HepG2 (cell line): ENCODE results near the gene IFI30. TPM values are rescaled to one million over a fixed set of nuclear protein-coding genes. Genes with fewer than 3 reads are reported as not detected.

Experiments
- ARNT ChIP-seq: fragments of 450-650 bp; IDR thresholded peaks from 2 replicates; pipeline ENCODE4 v1.6.1; 2017
- ELF1 ChIP-seq: sonication (generic); formaldehyde crosslinking; IDR thresholded peaks from 2 replicates; pipeline ENCODE4 v1.4.0; 2020; ENCODE audit warnings: missing genetic modification reagents
- FOXP1 ChIP-seq, 2 experiments: fragments of 450-650 bp in 1 of 2; IDR thresholded peaks; 2 replicates each; pipeline ENCODE4 v1.6.1; 2017 to 2018; ENCODE audit warnings: antibody characterized with exemption in 1 of 2
- GPN1 ChIP-seq: sonication (generic); formaldehyde crosslinking; IDR thresholded peaks from 2 replicates; pipeline ENCODE4 v1.5.1; 2020; ENCODE audit warnings: missing genetic modification reagents, borderline replicate concordance
- GTF2F1 ChIP-seq: fragments of 150-350 bp; IDR thresholded peaks from 2 replicates; pipeline ENCODE4 v1.6.1; 2014; ENCODE audit warnings: low read length
- HCFC1 ChIP-seq: fragments of 150-350 bp; IDR thresholded peaks from 2 replicates; pipeline ENCODE4 v1.6.1; 2014; ENCODE audit warnings: low read depth, low read length
- HIVEP1 ChIP-seq: sonication (generic); formaldehyde crosslinking; IDR thresholded peaks from 2 replicates; pipeline ENCODE4 v1.4.0; 2020; ENCODE audit warnings: mild to moderate bottlenecking, missing genetic modification reagents
- HNRNPLL ChIP-seq: fragments of 200-400 bp; formaldehyde crosslinking; IDR thresholded peaks from 2 replicates; pipeline ENCODE4 v1.6.1; 2017; ENCODE audit warnings: mild to moderate bottlenecking, low read depth, low read length; ENCODE audit not compliant: poor library complexity, severe bottlenecking
- MED1 ChIP-seq: sonication (generic); formaldehyde crosslinking; IDR thresholded peaks from 2 replicates; pipeline ENCODE4 v1.4.0; 2020; ENCODE audit warnings: missing genetic modification reagents
- NFYB ChIP-seq: sonication (generic); formaldehyde crosslinking; IDR thresholded peaks from 2 replicates; pipeline ENCODE4 v1.4.0; 2020; ENCODE audit warnings: missing genetic modification reagents
- PHF21A ChIP-seq: sonication (generic); formaldehyde crosslinking; IDR thresholded peaks from 2 replicates; pipeline ENCODE4 v1.5.0; 2020; ENCODE audit warnings: mild to moderate bottlenecking, missing genetic modification reagents
- SALL1 ChIP-seq: sonication (generic); formaldehyde crosslinking; IDR thresholded peaks from 2 replicates; pipeline ENCODE4 v1.8.0; 2022; ENCODE audit warnings: mild to moderate bottlenecking, missing genetic modification reagents
- SMC3 ChIP-seq: IDR thresholded peaks from 2 replicates; pipeline ENCODE4 v1.6.1; 2011; ENCODE audit warnings: low read length, improper control_type of control experiment
- TBX2 ChIP-seq: sonication (generic); formaldehyde crosslinking; IDR thresholded peaks from 2 replicates; pipeline ENCODE4 v1.5.0; 2020; ENCODE audit warnings: missing genetic modification reagents, mild to moderate bottlenecking, borderline replicate concordance
- TEAD3 ChIP-seq: optimal IDR thresholded peaks from 2 replicates; pipeline ENCODE3; 2016; ENCODE audit warnings: borderline replicate concordance
- TOPORS ChIP-seq: sonication (generic); formaldehyde crosslinking; IDR thresholded peaks from 2 replicates; pipeline ENCODE4 v1.8.0; 2023; ENCODE audit warnings: mild to moderate bottlenecking, missing genetic modification reagents
- ZBTB42 ChIP-seq: sonication (generic); formaldehyde crosslinking; IDR thresholded peaks from 2 replicates; pipeline ENCODE4 v1.5.0; 2020; ENCODE audit warnings: mild to moderate bottlenecking, missing genetic modification reagents
- ZBTB7A ChIP-seq: sonication (generic); formaldehyde crosslinking; IDR thresholded peaks from 2 replicates; pipeline ENCODE4 v1.8.0; 2022; ENCODE audit warnings: mild to moderate bottlenecking, missing genetic modification reagents
- ZFX ChIP-seq: sonication (generic); formaldehyde crosslinking; IDR thresholded peaks from 2 replicates; pipeline ENCODE4 v1.4.0; 2020; ENCODE audit warnings: mild to moderate bottlenecking, low read depth, missing genetic modification reagents, moderate library complexity
- ZNF253 ChIP-seq: sonication (generic); formaldehyde crosslinking; IDR thresholded peaks from 2 replicates; pipeline ENCODE4 v1.8.0; 2022; ENCODE audit warnings: mild to moderate bottlenecking, missing genetic modification reagents, borderline replicate concordance
- ZNF264 ChIP-seq: sonication (generic); formaldehyde crosslinking; IDR thresholded peaks from 2 replicates; pipeline ENCODE4 v1.4.0; 2020; ENCODE audit warnings: missing genetic modification reagents
- ZNF550 ChIP-seq: sonication (generic); formaldehyde crosslinking; IDR thresholded peaks from 2 replicates; pipeline ENCODE4 v1.4.0; 2020; ENCODE audit warnings: mild to moderate bottlenecking, missing genetic modification reagents, borderline replicate concordance
- ZNF563 ChIP-seq: sonication (generic); formaldehyde crosslinking; IDR thresholded peaks from 2 replicates; pipeline ENCODE4 v1.8.0; 2022; ENCODE audit warnings: mild to moderate bottlenecking, moderate library complexity, missing genetic modification reagents
- polyA plus RNA-seq, 8 experiments: library from polyadenylated mRNA; depleted of rRNA in 3 of 8; stranded (reverse) in 7 of 8; unstranded in 1 of 8; fragments of >200 nt; fragmentation: Illumina TruSeq in 4 of 8; extraction: Trizol in 4 of 8; gene quantifications; 2 replicates each; pipeline versions ENCODE4 v1.2.1 to v1.2.3, GENCODE V29; 2011 to 2016; ENCODE audit warnings: low read depth in 4 of 8, missing spikeins in 1 of 8, mixed read lengths in 1 of 8; ENCODE audit not compliant: insufficient read depth in 1 of 8
- total RNA-seq, 5 experiments: library from RNA; depleted of rRNA; stranded (reverse); fragments of >200 nt; fragmentation: Illumina TruSeq; extraction: Trizol; gene quantifications; 2 replicates each; pipeline ENCODE4 v1.2.3, GENCODE V29; 2016; ENCODE audit warnings: low read depth in 1 of 5
- TF ChIP-seq, protein P1 (sequence below): IDR thresholded peaks from 2 replicates; pipeline ENCODE4 v1.6.1; 2012; ENCODE audit warnings: low read depth, low read length, improper control_type of control experiment
- TF ChIP-seq, protein P2 (sequence below): sonication (generic); formaldehyde crosslinking; IDR thresholded peaks from 2 replicates; pipeline ENCODE4 v1.4.0; 2020; ENCODE audit warnings: missing genetic modification reagents
- TF ChIP-seq, protein P3 (sequence below): fragments of 450-650 bp; IDR thresholded peaks from 2 replicates; pipeline ENCODE4 v1.6.1; 2016

IFI30 gene
- total and polyA plus RNA-seq, 2 of the 13 experiments (the other 11 are each of a cell fraction or from before 2014, with no cell fraction given): 25.0 to 79.4 TPM

DNA sequence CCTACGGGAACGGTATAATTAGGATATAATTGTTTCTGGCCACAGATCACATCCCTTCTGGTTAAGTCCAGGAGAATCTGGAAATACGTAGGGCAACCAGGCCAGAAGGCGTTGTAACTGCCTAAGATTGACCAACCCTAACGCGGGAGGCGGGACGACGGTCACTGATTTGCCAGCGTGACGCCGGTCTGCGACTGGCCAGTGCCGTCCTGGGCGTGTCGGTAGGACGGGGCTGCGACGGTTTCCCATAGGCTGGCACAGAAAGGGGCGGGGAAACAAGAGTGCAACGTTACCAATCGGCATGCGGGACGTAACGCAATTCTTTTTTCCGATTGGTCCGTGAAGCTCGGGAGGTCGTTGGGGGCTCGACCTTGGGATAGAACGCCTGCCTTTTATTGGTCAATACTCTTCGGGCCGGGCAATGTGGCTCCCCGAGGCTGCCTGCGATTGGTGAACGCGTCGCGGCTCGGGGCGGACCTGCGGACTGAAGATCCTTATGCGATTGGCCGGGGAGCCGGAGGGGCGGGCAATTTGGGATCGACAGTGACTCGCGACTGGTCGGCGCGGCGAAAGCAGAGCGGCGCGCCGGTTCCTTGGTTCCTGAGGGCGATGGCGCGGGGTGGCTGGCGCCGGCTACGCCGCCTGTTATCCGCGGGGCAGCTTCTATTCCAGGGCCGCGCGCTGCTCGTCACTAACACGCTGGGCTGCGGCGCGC lies 19.2 kb downstream of the IFI30 start, which contains the start of gene MPV17L2 (continued):
- TF ChIP-seq PHF21A (CRISPR knock-in tag) (peak; percentile 94), SALL1 (CRISPR knock-in tag) (no peak), TBX2 (CRISPR knock-in tag) (peak; percentile 44; the same call in 1 of the 2 replicates), FOXP1 (IDR thresholded peaks at IDR 0.05) (no peak), FOXP1 (CRISPR knock-in tag; IDR thresholded peaks at IDR 0.05) (no peak), ZNF550 (CRISPR knock-in tag) (no peak), HCFC1 (no peak; the same call in 1 of the 2 replicates), ARNT (no peak), MED1 (CRISPR knock-in tag) (no peak; the same call in 1 of the 2 replicates), HNRNPLL (peak; percentile 50), ZNF253 (CRISPR knock-in tag) (no peak), SMC3 (no peak), TEAD3 (CRISPR knock-in tag) (no peak), ZFX (CRISPR knock-in tag) (peak; percentile 81), ZNF264 (CRISPR knock-in tag) (0 out of 2 replicates have a peak, but pooled peaks have one; percentile 30), ZNF563 (CRISPR knock-in tag) (no peak; the same call in 1 of the 2 replicates), ELF1 (CRISPR knock-in tag) (no peak), ZBTB42 (CRISPR knock-in tag) (no peak), TOPORS (CRISPR knock-in tag) (peak; percentile 47; the same call in 1 of the 2 replicates), GPN1 (no peak), HIVEP1 (CRISPR knock-in tag) (no peak), ZBTB7A (CRISPR knock-in tag) (no peak), GTF2F1 (no peak), NFYB (peak; percentile 98)
- TF ChIP-seq, protein P1, sequence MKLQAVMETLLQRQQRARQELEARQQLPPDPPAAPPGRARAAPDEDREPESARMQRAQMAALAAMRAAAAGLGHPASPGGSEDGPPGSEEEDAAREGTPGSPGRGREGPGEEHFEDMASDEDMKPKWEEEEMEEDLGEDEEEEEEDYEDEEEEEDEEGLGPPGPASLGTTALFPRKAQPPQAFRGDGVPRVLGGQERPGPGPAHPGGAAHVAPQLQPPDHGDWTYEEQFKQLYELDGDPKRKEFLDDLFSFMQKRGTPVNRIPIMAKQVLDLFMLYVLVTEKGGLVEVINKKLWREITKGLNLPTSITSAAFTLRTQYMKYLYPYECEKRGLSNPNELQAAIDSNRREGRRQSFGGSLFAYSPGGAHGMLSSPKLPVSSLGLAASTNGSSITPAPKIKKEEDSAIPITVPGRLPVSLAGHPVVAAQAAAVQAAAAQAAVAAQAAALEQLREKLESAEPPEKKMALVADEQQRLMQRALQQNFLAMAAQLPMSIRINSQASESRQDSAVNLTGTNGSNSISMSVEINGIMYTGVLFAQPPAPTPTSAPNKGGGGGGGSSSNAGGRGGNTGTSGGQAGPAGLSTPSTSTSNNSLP: no peak
- TF ChIP-seq, protein P2, sequence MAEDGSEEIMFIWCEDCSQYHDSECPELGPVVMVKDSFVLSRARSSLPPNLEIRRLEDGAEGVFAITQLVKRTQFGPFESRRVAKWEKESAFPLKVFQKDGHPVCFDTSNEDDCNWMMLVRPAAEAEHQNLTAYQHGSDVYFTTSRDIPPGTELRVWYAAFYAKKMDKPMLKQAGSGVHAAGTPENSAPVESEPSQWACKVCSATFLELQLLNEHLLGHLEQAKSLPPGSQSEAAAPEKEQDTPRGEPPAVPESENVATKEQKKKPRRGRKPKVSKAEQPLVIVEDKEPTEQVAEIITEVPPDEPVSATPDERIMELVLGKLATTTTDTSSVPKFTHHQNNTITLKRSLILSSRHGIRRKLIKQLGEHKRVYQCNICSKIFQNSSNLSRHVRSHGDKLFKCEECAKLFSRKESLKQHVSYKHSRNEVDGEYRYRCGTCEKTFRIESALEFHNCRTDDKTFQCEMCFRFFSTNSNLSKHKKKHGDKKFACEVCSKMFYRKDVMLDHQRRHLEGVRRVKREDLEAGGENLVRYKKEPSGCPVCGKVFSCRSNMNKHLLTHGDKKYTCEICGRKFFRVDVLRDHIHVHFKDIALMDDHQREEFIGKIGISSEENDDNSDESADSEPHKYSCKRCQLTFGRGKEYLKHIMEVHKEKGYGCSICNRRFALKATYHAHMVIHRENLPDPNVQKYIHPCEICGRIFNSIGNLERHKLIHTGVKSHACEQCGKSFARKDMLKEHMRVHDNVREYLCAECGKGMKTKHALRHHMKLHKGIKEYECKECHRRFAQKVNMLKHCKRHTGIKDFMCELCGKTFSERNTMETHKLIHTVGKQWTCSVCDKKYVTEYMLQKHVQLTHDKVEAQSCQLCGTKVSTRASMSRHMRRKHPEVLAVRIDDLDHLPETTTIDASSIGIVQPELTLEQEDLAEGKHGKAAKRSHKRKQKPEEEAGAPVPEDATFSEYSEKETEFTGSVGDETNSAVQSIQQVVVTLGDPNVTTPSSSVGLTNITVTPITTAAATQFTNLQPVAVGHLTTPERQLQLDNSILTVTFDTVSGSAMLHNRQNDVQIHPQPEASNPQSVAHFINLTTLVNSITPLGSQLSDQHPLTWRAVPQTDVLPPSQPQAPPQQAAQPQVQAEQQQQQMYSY (CRISPR knock-in tag): 0 out of 2 replicates have a peak, but pooled peaks have one; percentile 40
- TF ChIP-seq, protein P3, sequence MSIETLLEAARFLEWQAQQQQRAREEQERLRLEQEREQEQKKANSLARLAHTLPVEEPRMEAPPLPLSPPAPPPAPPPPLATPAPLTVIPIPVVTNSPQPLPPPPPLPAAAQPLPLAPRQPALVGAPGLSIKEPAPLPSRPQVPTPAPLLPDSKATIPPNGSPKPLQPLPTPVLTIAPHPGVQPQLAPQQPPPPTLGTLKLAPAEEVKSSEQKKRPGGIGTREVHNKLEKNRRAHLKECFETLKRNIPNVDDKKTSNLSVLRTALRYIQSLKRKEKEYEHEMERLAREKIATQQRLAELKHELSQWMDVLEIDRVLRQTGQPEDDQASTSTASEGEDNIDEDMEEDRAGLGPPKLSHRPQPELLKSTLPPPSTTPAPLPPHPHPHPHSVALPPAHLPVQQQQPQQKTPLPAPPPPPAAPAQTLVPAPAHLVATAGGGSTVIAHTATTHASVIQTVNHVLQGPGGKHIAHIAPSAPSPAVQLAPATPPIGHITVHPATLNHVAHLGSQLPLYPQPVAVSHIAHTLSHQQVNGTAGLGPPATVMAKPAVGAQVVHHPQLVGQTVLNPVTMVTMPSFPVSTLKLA: peak; percentile 40
